HEK293 (cell line): ENCODE data around the gene TTC23L.

ENCODE experiments used
- GLIS1 ChIP-seq: fragments of 450-650 bp; formaldehyde crosslinking; IDR thresholded peaks from 2 replicates; pipeline ENCODE4 v1.5.1; 2016; ENCODE audit warnings: missing biosample characterization, missing genetic modification characterization
- KLF17 ChIP-seq: fragments of 450-650 bp; formaldehyde crosslinking; IDR thresholded peaks from 2 replicates; pipeline ENCODE4 v1.5.1; 2016; ENCODE audit warnings: missing biosample characterization, missing genetic modification characterization
- KLF7 ChIP-seq: fragments of 450-650 bp; formaldehyde crosslinking; IDR thresholded peaks from 2 replicates; pipeline ENCODE4 v1.5.1; 2016; ENCODE audit warnings: missing biosample characterization, missing genetic modification characterization, borderline replicate concordance
- PATZ1 ChIP-seq: fragments of 450-650 bp; formaldehyde crosslinking; IDR thresholded peaks from 2 replicates; pipeline ENCODE4 v1.5.1; 2016; ENCODE audit warnings: missing biosample characterization, missing genetic modification characterization
- PRDM1 ChIP-seq: fragments of 450-650 bp; formaldehyde crosslinking; IDR thresholded peaks from 2 replicates; pipeline ENCODE4; 2016; ENCODE audit warnings: missing biosample characterization, missing genetic modification characterization
- PRDM6 ChIP-seq: fragments of 450-650 bp; formaldehyde crosslinking; IDR thresholded peaks from 2 replicates; pipeline ENCODE4 v1.5.1; 2017; ENCODE audit warnings: missing biosample characterization, missing genetic modification characterization
- REST ChIP-seq: fragments of 450-650 bp; formaldehyde crosslinking; IDR thresholded peaks from 2 replicates; pipeline ENCODE4 v1.5.1; 2016; ENCODE audit warnings: missing biosample characterization, missing genetic modification characterization
- SCRT2 ChIP-seq: fragments of 450-650 bp; formaldehyde crosslinking; IDR thresholded peaks from 2 replicates; pipeline ENCODE4 v1.5.1; 2016; ENCODE audit warnings: missing biosample characterization, missing genetic modification characterization
- TRIM28 ChIP-seq: IDR thresholded peaks from 2 replicates; pipeline ENCODE4 v1.6.1; 2011; ENCODE audit warnings: low read length, control low read depth, borderline replicate concordance
- WT1 ChIP-seq: fragments of 450-650 bp; formaldehyde crosslinking; IDR thresholded peaks from 2 replicates; pipeline ENCODE4 v1.5.1; 2016; ENCODE audit warnings: missing biosample characterization, missing genetic modification characterization
- ZBTB48 ChIP-seq: fragments of 450-650 bp; formaldehyde crosslinking; IDR thresholded peaks from 2 replicates; pipeline ENCODE4 v1.5.1; 2016; ENCODE audit warnings: missing biosample characterization, missing genetic modification characterization
- ZNF175 ChIP-seq: fragments of 450-650 bp; formaldehyde crosslinking; IDR thresholded peaks from 2 replicates; pipeline ENCODE4 v1.5.1; 2016; ENCODE audit warnings: missing biosample characterization, missing genetic modification characterization
- ZNF335 ChIP-seq: fragments of 450-650 bp; formaldehyde crosslinking; conservative IDR thresholded peaks from 2 replicates; pipeline ENCODE4 v1.5.1; 2016; ENCODE audit warnings: missing biosample characterization, missing genetic modification characterization
- ZNF341 ChIP-seq: fragments of 450-650 bp; formaldehyde crosslinking; IDR thresholded peaks from 2 replicates; pipeline ENCODE4; 2016; ENCODE audit warnings: low read depth, missing biosample characterization, missing genetic modification characterization
- ZNF350 ChIP-seq: fragments of 450-650 bp; formaldehyde crosslinking; IDR thresholded peaks from 2 replicates; pipeline ENCODE4 v1.5.0; 2017; ENCODE audit warnings: missing biosample characterization, mild to moderate bottlenecking, missing genetic modification characterization
- ZNF394 ChIP-seq: fragments of 450-650 bp; formaldehyde crosslinking; IDR thresholded peaks from 2 replicates; pipeline ENCODE4 v1.5.1; 2016; ENCODE audit warnings: missing biosample characterization, missing genetic modification characterization, mild to moderate bottlenecking, moderate library complexity, borderline replicate concordance
- ZNF510 ChIP-seq: fragments of 450-650 bp; formaldehyde crosslinking; IDR thresholded peaks from 2 replicates; pipeline ENCODE4 v1.5.1; 2018; ENCODE audit warnings: mild to moderate bottlenecking, missing genetic modification characterization, missing biosample characterization; ENCODE audit not compliant: insufficient replicate concordance
- ZNF518A ChIP-seq: fragments of 450-650 bp; formaldehyde crosslinking; conservative IDR thresholded peaks from 2 replicates; pipeline ENCODE4 v1.5.1; 2016; ENCODE audit warnings: low read depth, missing biosample characterization, missing genetic modification characterization
- ZNF544 ChIP-seq: fragments of 450-650 bp; formaldehyde crosslinking; IDR thresholded peaks from 2 replicates; pipeline ENCODE4 v1.5.0; 2017; ENCODE audit warnings: missing biosample characterization, missing genetic modification characterization
- ZNF561 ChIP-seq: fragments of 450-650 bp; IDR thresholded peaks from 2 replicates; pipeline ENCODE4 v1.5.1; 2018; ENCODE audit warnings: missing biosample characterization, missing genetic modification characterization, borderline replicate concordance
- ZNF629 ChIP-seq: fragments of 450-650 bp; formaldehyde crosslinking; IDR thresholded peaks from 2 replicates; pipeline ENCODE4 v1.5.1; 2017; ENCODE audit warnings: missing biosample characterization, missing genetic modification characterization
- ZNF768 ChIP-seq: fragments of 450-650 bp; formaldehyde crosslinking; IDR thresholded peaks from 2 replicates; pipeline ENCODE4 v1.5.1; 2018; ENCODE audit warnings: missing biosample characterization, mild to moderate bottlenecking, missing genetic modification characterization
- ZNF830 ChIP-seq: fragments of 450-650 bp; IDR thresholded peaks from 2 replicates; pipeline ENCODE4 v1.5.0; 2018; ENCODE audit warnings: missing biosample characterization, missing genetic modification characterization, low read depth, mild to moderate bottlenecking, moderate library complexity
- ZSCAN16 ChIP-seq: fragments of 450-650 bp; formaldehyde crosslinking; IDR thresholded peaks from 2 replicates; pipeline ENCODE4 v1.5.1; 2016; ENCODE audit warnings: missing biosample characterization, missing genetic modification characterization
- ZXDB ChIP-seq: fragments of 450-650 bp; formaldehyde crosslinking; IDR thresholded peaks from 2 replicates; pipeline ENCODE4 v1.5.1; 2016; ENCODE audit warnings: missing biosample characterization, missing genetic modification characterization

The TTC23L gene

GRCh38 chr5:34838785-34839714 is at the start of gene TTC23L (continued):
- TF ChIP-seq PRDM6 (no peak), WT1 (tag by site-specific recombination) (no peak), REST (no peak), GLIS1 (peak; percentile 58), ZNF341 (tag by site-specific recombination) (peak; percentile 70), ZNF544 (tag by site-specific recombination) (no peak), ZXDB (tag by site-specific recombination) (peak; percentile 96; the same call in 1 of the 2 replicates), PRDM1 (tag by site-specific recombination) (peak; percentile 93), PATZ1 (tag by site-specific recombination) (peak; percentile 51; the same call in 1 of the 2 replicates), ZNF394 (peak; percentile 72), SCRT2 (0 out of 2 replicates have a peak, but pooled peaks have one; percentile 25), ZNF629 (tag by site-specific recombination) (peak; percentile 71), KLF7 (peak; percentile 14; the same call in 1 of the 2 replicates), ZNF335 (tag by site-specific recombination) (peak; percentile 91), ZNF518A (tag by site-specific recombination) (peak; percentile 97), ZBTB48 (tag by site-specific recombination) (peak; percentile 100), TRIM28 (peak; percentile 55; the same call in 1 of the 2 replicates), ZNF175 (tag by site-specific recombination) (no peak), KLF17 (tag by site-specific recombination) (peak; percentile 51; the same call in 1 of the 2 replicates), ZNF768 (tag by site-specific recombination) (0 out of 2 replicates have a peak, but pooled peaks have one; percentile 11), ZNF830 (tag by site-specific recombination) (no peak), ZNF561 (peak; percentile 71; the same call in 1 of the 2 replicates), ZNF510 (tag by site-specific recombination) (no peak), ZNF350 (no peak), ZSCAN16 (tag by site-specific recombination) (peak; percentile 85)
